Hepatocyte (in vitro differentiated cells): Measurements from ENCODE around the gene STPG1. TPM values are rescaled to one million over a fixed set of nuclear protein-coding genes. Genes with fewer than 3 reads are reported as not detected.

Experiments
- DNase-seq: peaks from one replicate; pipeline ENCODE4 v3.0.0-alpha.2; 2016; ENCODE audit warnings: low spot score
- H2AFZ ChIP-seq: fragments of 200-600 bp; sonication (generic); 2 replicates; pipeline ENCODE4 v1.6.0; 2016; ENCODE audit warnings: antibody characterized with exemption, mild to moderate bottlenecking
- H3K27ac ChIP-seq: fragments of 200-600 bp; sonication (generic); 2 replicates; pipeline ENCODE4 v1.5.1; 2016; ENCODE audit warnings: mild to moderate bottlenecking
- H3K27me3 ChIP-seq: fragments of 200-600 bp; sonication (generic); 2 replicates; pipeline ENCODE4 v1.6.1; 2016
- H3K36me3 ChIP-seq: fragments of 200-600 bp; sonication (generic); replicated peaks from 2 replicates; pipeline ENCODE4 v1.5.1; 2016; ENCODE audit warnings: low read depth; ENCODE audit not compliant: insufficient read depth
- H3K4me1 ChIP-seq: fragments of 200-600 bp; sonication (generic); 2 replicates; pipeline ENCODE4 v1.5.1; 2016; ENCODE audit warnings: mild to moderate bottlenecking, moderate library complexity; ENCODE audit not compliant: insufficient read depth
- H3K4me2 ChIP-seq: fragments of 200-600 bp; sonication (generic); 2 replicates; pipeline ENCODE4 v1.6.0; 2016
- H3K4me3 ChIP-seq: fragments of 200-600 bp; sonication (generic); 2 replicates; pipeline ENCODE4 v1.5.1; 2016; ENCODE audit warnings: mild to moderate bottlenecking
- H3K79me2 ChIP-seq: fragments of 200-600 bp; sonication (generic); 2 replicates; pipeline ENCODE4 v1.6.0; 2017; ENCODE audit warnings: mild to moderate bottlenecking
- H3K9me2 ChIP-seq: fragments of 200-600 bp; sonication (generic); replicated peaks from 2 replicates; pipeline ENCODE4 v1.6.0; 2017; ENCODE audit warnings: mild to moderate bottlenecking; ENCODE audit not compliant: insufficient read depth
- H3K9me3 ChIP-seq: fragments of 200-600 bp; sonication (generic); 2 replicates; pipeline ENCODE4 v1.5.1; 2016; ENCODE audit warnings: low read depth, mild to moderate bottlenecking
- H4K20me1 ChIP-seq: fragments of 200-600 bp; sonication (generic); 2 replicates; pipeline ENCODE4 v1.6.0; 2016; ENCODE audit warnings: mild to moderate bottlenecking; ENCODE audit not compliant: insufficient read depth, poor library complexity, severe bottlenecking
- EZH2 ChIP-seq: fragments of 200-600 bp; sonication (generic); IDR thresholded peaks from 2 replicates; pipeline ENCODE4 v1.6.1; 2016; ENCODE audit warnings: antibody characterized with exemption, mild to moderate bottlenecking, borderline replicate concordance
- EZH2phosphoT487 ChIP-seq: fragments of 200-600 bp; sonication (generic); IDR thresholded peaks from one replicate; pipeline ENCODE4 v1.6.1; 2018; ENCODE audit warnings: antibody characterized with exemption, mild to moderate bottlenecking, low read depth, moderate library complexity; ENCODE audit not compliant: unreplicated experiment, severe bottlenecking
- WGBS: methylation state at CpG from one replicate; pipeline ENCODE4 v1.1.6; 2016; ENCODE audit warnings: low lambda C conversion rate; ENCODE audit errors: missing lambda C conversion rate; 5-methylcytosine and 5-hydroxymethylcytosine counted together
- polyA plus RNA-seq: library from polyadenylated mRNA; unstranded; fragments of >200 nt; fragmentation: Nextera tagmentation; extraction: Ambion mirVana; gene quantifications from 2 replicates; pipeline ENCODE4 v1.2.1, GENCODE V29; 2016
- total RNA-seq: library from RNA; depleted of rRNA; stranded (reverse); fragments of >200 nt; gene quantifications from 2 replicates; pipeline ENCODE4 v1.2.3, GENCODE V29; 2014
- TF ChIP-seq, protein P1 (sequence below): fragments of 200-600 bp; sonication (generic); IDR thresholded peaks from 2 replicates; pipeline ENCODE4 v1.5.1; 2016; ENCODE audit warnings: antibody characterized with exemption, mild to moderate bottlenecking; ENCODE audit not compliant: poor library complexity

STPG1 gene
- total and polyA plus RNA-seq, 2 experiments from 2014 or later, result 3.5 to 4.3 TPM

DNA sequence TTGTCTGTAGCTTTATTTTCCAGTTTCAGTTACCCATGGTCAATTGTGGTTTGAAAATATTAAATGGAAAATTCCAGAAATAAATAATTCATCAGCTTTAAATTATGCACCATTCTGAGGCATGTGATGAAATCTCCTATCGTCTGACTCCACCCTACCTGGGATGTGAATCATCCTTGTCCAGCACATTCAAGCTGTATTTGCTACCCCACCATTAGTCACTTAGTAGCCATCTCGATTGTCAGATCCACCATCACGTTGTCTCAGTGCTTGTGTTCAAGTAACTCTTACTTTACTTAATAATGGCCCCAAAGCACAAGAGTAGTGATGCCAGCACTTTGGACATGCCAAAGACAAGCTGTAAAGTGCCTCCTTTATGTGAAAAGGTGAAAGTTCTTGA, 4.0 kb downstream of the STPG1 start:
- H3K9me3 ChIP-seq, result no peaks in the 10 kb centered on the region
- H3K79me2 ChIP-seq, result no peaks in the 10 kb centered on the region
- H4K20me1 ChIP-seq, result no peaks in the 10 kb centered on the region
- H3K4me2 ChIP-seq, result no peak overlapping the region
- no peaks in the 10 kb centered on the region for H3K9me2 ChIP-seq
- 80% methylated on average over 3 of the region's 3 CpGs for WGBS
- no peak overlapping the region for H3K4me3 ChIP-seq
- peaks cover 5% of the 10 kb centered on the region for H3K4me1 ChIP-seq
- H2AFZ ChIP-seq, result no peak overlapping the region
- DNase-seq, result no peak
- TF ChIP-seq, protein P1, sequence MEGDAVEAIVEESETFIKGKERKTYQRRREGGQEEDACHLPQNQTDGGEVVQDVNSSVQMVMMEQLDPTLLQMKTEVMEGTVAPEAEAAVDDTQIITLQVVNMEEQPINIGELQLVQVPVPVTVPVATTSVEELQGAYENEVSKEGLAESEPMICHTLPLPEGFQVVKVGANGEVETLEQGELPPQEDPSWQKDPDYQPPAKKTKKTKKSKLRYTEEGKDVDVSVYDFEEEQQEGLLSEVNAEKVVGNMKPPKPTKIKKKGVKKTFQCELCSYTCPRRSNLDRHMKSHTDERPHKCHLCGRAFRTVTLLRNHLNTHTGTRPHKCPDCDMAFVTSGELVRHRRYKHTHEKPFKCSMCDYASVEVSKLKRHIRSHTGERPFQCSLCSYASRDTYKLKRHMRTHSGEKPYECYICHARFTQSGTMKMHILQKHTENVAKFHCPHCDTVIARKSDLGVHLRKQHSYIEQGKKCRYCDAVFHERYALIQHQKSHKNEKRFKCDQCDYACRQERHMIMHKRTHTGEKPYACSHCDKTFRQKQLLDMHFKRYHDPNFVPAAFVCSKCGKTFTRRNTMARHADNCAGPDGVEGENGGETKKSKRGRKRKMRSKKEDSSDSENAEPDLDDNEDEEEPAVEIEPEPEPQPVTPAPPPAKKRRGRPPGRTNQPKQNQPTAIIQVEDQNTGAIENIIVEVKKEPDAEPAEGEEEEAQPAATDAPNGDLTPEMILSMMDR, result no peak
- TF ChIP-seq EZH2phosphoT487 (no peak), EZH2 (no peak)
- H3K27ac ChIP-seq, result no peak overlapping the region
- H3K36me3 ChIP-seq, result no peaks in the 10 kb centered on the region
- H3K27me3 ChIP-seq, result no peaks in the 10 kb centered on the region

DNA sequence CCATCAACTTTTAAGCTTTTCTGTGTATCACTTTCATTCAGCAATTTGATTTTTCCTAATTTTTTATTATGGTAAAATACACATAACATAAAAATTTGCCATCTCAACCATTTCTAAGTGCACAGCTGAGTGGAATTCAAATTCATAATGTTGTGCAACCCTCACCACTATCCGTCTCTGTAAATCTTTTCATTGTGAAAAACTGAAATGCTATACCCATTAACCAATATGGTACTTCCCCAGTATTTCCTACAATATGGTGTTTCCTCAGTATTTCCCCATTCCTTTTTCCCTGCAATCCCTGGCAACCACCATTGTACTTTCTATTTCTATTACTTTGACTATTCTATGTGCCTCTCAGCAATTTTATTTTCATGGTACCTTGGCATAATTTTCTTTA, 6.8 kb downstream of the STPG1 start:
- Histone ChIP-seq H3K4me1 (no peaks in the 10 kb centered on the region), H3K9me3 (no peaks in the 10 kb centered on the region), H2AFZ (no peak overlapping the region), H3K27me3 (no peaks in the 10 kb centered on the region), H3K36me3 (no peaks in the 10 kb centered on the region), H4K20me1 (no peaks in the 10 kb centered on the region), H3K79me2 (no peaks in the 10 kb centered on the region), H3K9me2 (no peaks in the 10 kb centered on the region), H3K4me2 (no peak overlapping the region), H3K27ac (no peak overlapping the region), H3K4me3 (no peak overlapping the region)
- no peak for DNase-seq
- TF ChIP-seq, protein P1, result no peak
- 89% methylated on average over 1 of the region's 1 CpG for WGBS

DNA sequence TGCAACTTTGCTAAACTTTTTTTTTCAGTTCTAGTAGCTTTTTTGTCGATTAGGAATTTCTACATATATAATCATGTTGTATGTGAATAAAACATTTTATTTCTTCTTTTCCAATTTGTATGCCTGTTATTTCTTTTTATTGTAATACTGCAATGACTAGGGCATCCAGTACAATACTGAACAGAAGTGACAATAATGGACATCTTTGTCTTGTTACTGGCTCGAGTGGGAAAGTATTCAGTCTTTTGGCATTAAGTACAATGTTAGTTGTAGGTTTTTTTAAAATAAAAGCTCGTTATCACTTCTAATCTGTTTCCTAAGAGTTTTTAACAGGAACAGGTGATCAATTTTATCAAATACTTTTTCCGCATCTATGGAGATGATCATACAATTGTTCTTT, 9.8 kb downstream of the STPG1 start:
- Histone ChIP-seq H4K20me1 (no peaks in the 10 kb centered on the region), H3K27me3 (no peaks in the 10 kb centered on the region), H3K9me2 (no peaks in the 10 kb centered on the region), H3K4me1 (no peaks in the 10 kb centered on the region), H3K36me3 (no peaks in the 10 kb centered on the region), H2AFZ (no peak overlapping the region), H3K4me2 (no peak overlapping the region), H3K79me2 (no peaks in the 10 kb centered on the region), H3K4me3 (no peak overlapping the region), H3K9me3 (no peaks in the 10 kb centered on the region), H3K27ac (no peak overlapping the region)
- TF ChIP-seq EZH2 (no peak), EZH2phosphoT487 (no peak)
- TF ChIP-seq, protein P1, result no peak
- DNase-seq, result no peak
- WGBS, result 92% methylated on average over 4 of the region's 4 CpGs

DNA sequence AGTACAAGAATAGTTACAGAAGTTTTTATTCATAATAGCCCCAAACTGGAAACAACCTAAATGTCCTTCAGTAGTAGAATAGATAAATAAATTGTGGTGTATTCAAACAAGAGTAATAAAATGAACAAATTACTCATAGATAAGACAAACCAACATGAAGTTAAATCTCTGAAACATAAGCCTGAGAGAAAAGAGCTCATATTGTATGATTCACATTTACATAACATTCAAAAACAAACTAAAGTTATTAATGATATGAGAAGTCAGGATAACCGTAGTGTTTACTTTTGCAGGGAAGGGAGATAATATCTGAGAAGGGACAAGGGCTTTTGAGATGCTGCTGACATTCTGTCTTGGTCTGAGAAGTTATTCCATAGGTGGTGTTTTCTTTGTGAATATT, 13.5 kb downstream of the STPG1 start:
- no peaks in the 10 kb centered on the region for H3K9me3 ChIP-seq
- H2AFZ ChIP-seq, result no peak overlapping the region
- no peaks in the 10 kb centered on the region for H3K79me2 ChIP-seq
- no peak overlapping the region for H3K4me2 ChIP-seq
- no peaks in the 10 kb centered on the region for H3K9me2 ChIP-seq
- no peaks in the 10 kb centered on the region for H4K20me1 ChIP-seq
- no peak overlapping the region for H3K27ac ChIP-seq
- H3K4me3 ChIP-seq, result no peak overlapping the region
- WGBS, result 55% methylated on average over 1 of the region's 1 CpG
- TF ChIP-seq, protein P1, result no peak
- no peak for TF ChIP-seq EZH2phosphoT487
- TF ChIP-seq EZH2, result no peak
- DNase-seq, result no peak
- no peaks in the 10 kb centered on the region for H3K4me1 ChIP-seq
- H3K36me3 ChIP-seq, result no peaks in the 10 kb centered on the region
- H3K27me3 ChIP-seq, result no peaks in the 10 kb centered on the region
